SK-N-SH treated with all-trans-retinoic acid at 6 μM for 48 hours (cell line): ENCODE data around the gene D2HGDH.
A peak's percentile ranks its signal among the peaks of the same experiment; 100 is the strongest.

ENCODE experiments used
- ATAC-seq: fragments of 200-7000 bp; cut with Tn5 transposase; 3 replicates; pipeline ENCODE4 v1.9.1; 2020; ENCODE audit warnings: mild to moderate bottlenecking, moderate library complexity
- BACH2 ChIP-seq: fragments of 250-450 bp; sonication (Bioruptor Pico); IDR thresholded peaks from 2 replicates; pipeline ENCODE4 v1.9.0; 2021; ENCODE audit warnings: mild to moderate bottlenecking, borderline replicate concordance
- CREB5 ChIP-seq: fragments of 250-450 bp; sonication (Bioruptor Pico); IDR thresholded peaks from 2 replicates; pipeline ENCODE4 v1.5.1; 2020; ENCODE audit warnings: low read depth, mild to moderate bottlenecking, moderate library complexity
- CSDC2 ChIP-seq: fragments of 250-450 bp; sonication (Bioruptor Pico); IDR thresholded peaks from 2 replicates; pipeline ENCODE4 v1.5.0; 2020; ENCODE audit warnings: mild to moderate bottlenecking, moderate library complexity
- ESRRG ChIP-seq: fragments of 250-450 bp; sonication (Bioruptor Pico); IDR thresholded peaks from 2 replicates; pipeline ENCODE4 v1.6.1; 2021; ENCODE audit warnings: mild to moderate bottlenecking
- ISL1 ChIP-seq: fragments of 250-450 bp; sonication (Bioruptor Pico); IDR thresholded peaks from 2 replicates; pipeline ENCODE4 v2.1.2; 2022; ENCODE audit warnings: mild to moderate bottlenecking, moderate library complexity
- OSR1 ChIP-seq: fragments of 250-450 bp; sonication (Bioruptor Pico); IDR thresholded peaks from 2 replicates; pipeline ENCODE4 v1.8.0; 2022; ENCODE audit warnings: moderate library complexity, mild to moderate bottlenecking, inconsistent platforms
- PATZ1 ChIP-seq: fragments of 250-450 bp; sonication (Bioruptor Pico); IDR thresholded peaks from 2 replicates; pipeline ENCODE4 v1.8.0; 2020; ENCODE audit warnings: mild to moderate bottlenecking, moderate library complexity, borderline replicate concordance
- POU6F1 ChIP-seq: fragments of 250-450 bp; sonication (Bioruptor Pico); IDR thresholded peaks from 2 replicates; pipeline ENCODE4 v1.8.0; 2021; ENCODE audit warnings: low read depth, mild to moderate bottlenecking, moderate library complexity, borderline replicate concordance
- PPARA ChIP-seq: fragments of 250-450 bp; sonication (Bioruptor Pico); IDR thresholded peaks from 2 replicates; pipeline ENCODE4 v1.5.0; 2020; ENCODE audit warnings: mild to moderate bottlenecking, borderline replicate concordance
- RARB ChIP-seq: fragments of 250-450 bp; sonication (Bioruptor Pico); IDR thresholded peaks from 2 replicates; pipeline ENCODE4 v1.8.0; 2021; ENCODE audit warnings: mild to moderate bottlenecking, moderate library complexity
- SNAI2 ChIP-seq: fragments of 250-450 bp; sonication (Bioruptor Pico); IDR thresholded peaks from 2 replicates; pipeline ENCODE4 v1.5.0; 2020; ENCODE audit warnings: mild to moderate bottlenecking, moderate library complexity
- TCF4 ChIP-seq: fragments of 250-450 bp; sonication (Bioruptor Pico); IDR thresholded peaks from 2 replicates; pipeline ENCODE4 v1.8.0; 2021; ENCODE audit warnings: mild to moderate bottlenecking, moderate library complexity, borderline replicate concordance
- TOX ChIP-seq: fragments of 250-450 bp; sonication (Bioruptor Pico); IDR thresholded peaks from 2 replicates; pipeline ENCODE4 v1.8.0; 2021; ENCODE audit warnings: mild to moderate bottlenecking, moderate library complexity, borderline replicate concordance
- TSHZ2 ChIP-seq: fragments of 250-450 bp; sonication (Bioruptor Pico); IDR thresholded peaks from 2 replicates; pipeline ENCODE4 v1.5.0; 2020; ENCODE audit warnings: mild to moderate bottlenecking, moderate library complexity
- ZC3H10 ChIP-seq: fragments of 250-450 bp; sonication (Bioruptor Pico); IDR thresholded peaks from 2 replicates; pipeline ENCODE4 v1.5.1; 2021; ENCODE audit warnings: mild to moderate bottlenecking, moderate library complexity
- ZFP3 ChIP-seq: fragments of 250-450 bp; sonication (Bioruptor Pico); IDR thresholded peaks from 2 replicates; pipeline ENCODE4 v1.5.0; 2020; ENCODE audit warnings: mild to moderate bottlenecking, moderate library complexity
- ZFP30 ChIP-seq: fragments of 450-650 bp; formaldehyde crosslinking; IDR thresholded peaks from 2 replicates; pipeline ENCODE4 v1.5.0; 2022; ENCODE audit warnings: mild to moderate bottlenecking, moderate library complexity
- ZNF70 ChIP-seq: fragments of 450-650 bp; formaldehyde crosslinking; IDR thresholded peaks from 2 replicates; pipeline ENCODE4 v1.5.0; 2020; ENCODE audit warnings: mild to moderate bottlenecking, moderate library complexity
- ZNF8 ChIP-seq: fragments of 450-650 bp; formaldehyde crosslinking; IDR thresholded peaks from 2 replicates; pipeline ENCODE4 v1.5.0; 2020; ENCODE audit warnings: mild to moderate bottlenecking, moderate library complexity

The D2HGDH gene

GRCh38 chr2:241811201-241811951 is 76.9 kb downstream of the D2HGDH start:
- TF ChIP-seq CSDC2 (CRISPR knock-in tag) (no peak), ZNF8 (CRISPR knock-in tag) (no peak), ZNF70 (CRISPR knock-in tag) (no peak)
- peak; percentile 6; the same call in 1 of the 3 replicates for ATAC-seq

GRCh38 chr2:241811952-241812729 is 77.7 kb downstream of the D2HGDH start:
- no peak for ATAC-seq
- TF ChIP-seq ZNF70 (CRISPR knock-in tag) (no peak), OSR1 (CRISPR knock-in tag) (no peak), CSDC2 (CRISPR knock-in tag) (no peak), CREB5 (CRISPR knock-in tag) (no peak), SNAI2 (no peak), TOX (no peak), ZNF8 (CRISPR knock-in tag) (no peak), ISL1 (no peak), ZC3H10 (CRISPR knock-in tag) (no peak), PATZ1 (CRISPR knock-in tag) (no peak), PPARA (no peak), TCF4 (CRISPR knock-in tag) (no peak), ZFP30 (CRISPR knock-in tag) (no peak)

GRCh38 chr2:241812730-241813643 is 78.6 kb downstream of the D2HGDH start:
- ATAC-seq, result no peak
- TF ChIP-seq ESRRG (no peak), TSHZ2 (no peak)

DNA sequence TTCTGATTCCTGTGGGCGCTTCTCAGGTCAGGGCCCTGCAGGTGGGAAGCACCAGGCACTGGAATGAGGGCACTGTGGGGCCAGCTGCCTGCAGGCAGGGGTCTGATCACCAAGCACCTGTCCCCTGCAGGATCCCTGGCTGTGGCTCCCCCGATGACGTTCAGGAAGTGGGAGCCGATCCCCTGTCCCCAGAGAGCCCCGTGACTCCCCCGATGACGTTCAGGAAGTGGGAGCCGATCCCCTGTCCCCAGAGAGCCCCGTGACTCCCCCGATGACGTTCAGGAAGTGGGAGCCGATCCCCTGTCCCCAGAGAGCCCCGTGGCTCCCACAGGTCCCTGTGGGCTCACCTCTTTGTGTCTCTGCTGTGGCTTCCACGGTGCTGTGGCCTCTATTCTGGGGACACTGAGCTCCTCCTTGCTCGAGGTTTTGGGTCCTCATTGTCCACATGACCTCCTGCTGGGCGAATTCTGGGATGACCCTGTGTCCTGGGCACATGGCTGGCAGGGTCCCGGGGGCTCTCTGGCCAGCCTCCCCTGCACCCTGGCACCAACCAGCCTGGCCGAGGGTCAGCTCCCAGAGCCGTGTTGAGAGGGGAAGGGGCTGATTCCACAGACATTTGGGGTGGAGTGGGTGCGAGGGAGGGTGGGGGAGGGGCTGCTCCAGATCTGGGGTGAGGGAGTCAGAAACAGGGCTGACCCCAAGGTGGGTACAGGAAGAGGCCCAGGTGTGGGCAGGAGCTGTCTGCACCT is 79.4 kb downstream of the D2HGDH start:
- no peak for ATAC-seq
- TF ChIP-seq ZC3H10 (CRISPR knock-in tag) (no peak), CREB5 (CRISPR knock-in tag) (no peak), RARB (CRISPR knock-in tag) (no peak), CSDC2 (CRISPR knock-in tag) (no peak), PATZ1 (CRISPR knock-in tag) (no peak), BACH2 (CRISPR knock-in tag) (no peak), POU6F1 (CRISPR knock-in tag) (no peak), ZFP3 (no peak), TOX (no peak)
